HG03039 (cell line): Measurements from ENCODE around the gene CCDC198.
A peak's percentile ranks its signal among the peaks of the same experiment; 100 is the strongest.

ENCODE experiments used
- ATAC-seq: cut with Tn5 transposase; IDR thresholded peaks from one replicate; pipeline ENCODE4 v1.9.1; 2021; ENCODE audit warnings: mild to moderate bottlenecking, moderate library complexity; ENCODE audit not compliant: unreplicated experiment

Gene CCDC198

GRCh38 chr14:57493467-57494181, at the start of gene CCDC198:
TSS of gene CCDC198 (minus strand) at chr14:57493857. CDS start at chr14:57493715, 142 bp downstream.
- peak; percentile 48 for ATAC-seq

- no peak for ATAC-seq
Observed at GRCh38 chr14:57533214-57533613, 39.6 kb upstream of the CCDC198 start.

- no peak for ATAC-seq
Observed at GRCh38 chr14:57530571-57530970, 36.9 kb upstream of the CCDC198 start.

GRCh38 chr14:57526942-57527341, 33.3 kb upstream of the CCDC198 start:
- no peak for ATAC-seq

GRCh38 chr14:57519043-57519442, 25.4 kb upstream of the CCDC198 start:
- no peak for ATAC-seq

GRCh38 chr14:57512220-57512619, 18.6 kb upstream of the CCDC198 start:
- ATAC-seq: no peak

- ATAC-seq: no peak
Observed at GRCh38 chr14:57508756-57509155, 15.1 kb upstream of the CCDC198 start.

- no peak for ATAC-seq
Observed at GRCh38 chr14:57502586-57503254, 9.1 kb upstream of the CCDC198 start.

- no peak for ATAC-seq
Observed at GRCh38 chr14:57501039-57501557, 7.4 kb upstream of the CCDC198 start.

- no peak for ATAC-seq
Observed at GRCh38 chr14:57498659-57499058, 5.0 kb upstream of the CCDC198 start.

- no peak for ATAC-seq
Observed at GRCh38 chr14:57498035-57498434, 4.4 kb upstream of the CCDC198 start.

- ATAC-seq: no peak
Observed at GRCh38 chr14:57495416-57495815, 1.8 kb upstream of the CCDC198 start.

GRCh38 chr14:57492859-57493258, 798 bp downstream of the CCDC198 start:
- ATAC-seq: no peak

GRCh38 chr14:57491640-57492039, 2.0 kb downstream of the CCDC198 start:
- ATAC-seq: no peak

- ATAC-seq: no peak
Observed at GRCh38 chr14:57487771-57488170, 5.9 kb downstream of the CCDC198 start.

- no peak for ATAC-seq
Observed at GRCh38 chr14:57486767-57487379, 6.8 kb downstream of the CCDC198 start.

- peak; percentile 81 for ATAC-seq
Observed at GRCh38 chr14:57485635-57486034, 8.0 kb downstream of the CCDC198 start.

GRCh38 chr14:57482120-57482519, 11.5 kb downstream of the CCDC198 start:
- ATAC-seq: no peak

GRCh38 chr14:57480051-57480450, 13.6 kb downstream of the CCDC198 start:
- no peak for ATAC-seq

GRCh38 chr14:57479197-57479596, 14.5 kb downstream of the CCDC198 start:
- ATAC-seq: no peak

GRCh38 chr14:57478050-57478449, 15.6 kb downstream of the CCDC198 start:
- no peak for ATAC-seq

- ATAC-seq: no peak
Observed at GRCh38 chr14:57470909-57471308, 22.7 kb downstream of the CCDC198 start.
